Measurements from ENCODE around the gene PDK4. TPM values are rescaled to one million over a fixed set of nuclear protein-coding genes. Genes with fewer than 3 reads are reported as not detected.

Gene PDK4
- total and polyA plus RNA-seq, 3 experiments from 2014 or later: 0.74 to 1.2 TPM; not detected in 1

DNA sequence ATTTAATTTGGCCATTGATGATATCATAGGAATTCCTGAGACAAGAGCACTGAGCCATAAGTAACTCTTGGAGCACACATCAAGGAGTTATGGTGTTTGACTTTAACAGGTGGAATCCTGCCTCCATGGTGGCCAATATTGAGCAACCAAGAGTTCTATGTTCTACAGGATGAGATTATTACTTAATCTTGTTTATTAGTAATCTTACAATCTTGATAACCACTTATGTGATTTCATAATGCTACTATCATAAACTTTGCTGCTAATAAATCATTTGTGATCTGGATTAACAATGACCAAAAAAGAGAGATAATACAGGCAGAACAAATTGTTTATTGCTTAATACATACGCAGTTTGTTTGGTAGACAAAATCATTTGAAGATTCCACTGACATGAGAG, 27.5 kb upstream of the PDK4 start:
- Histone ChIP-seq H3K36me3 (ENCODE audit: insufficient read depth, low read length) (no peaks in the 10 kb centered on the region), H3K27ac (ENCODE audit: low read depth, low read length) (no peak overlapping the region), H3K9me3 (ENCODE audit: low read length) (no peaks in the 10 kb centered on the region), H3K27me3 (ENCODE audit: insufficient read depth, low read length, poor library complexity, severe bottlenecking) (no peaks in the 10 kb centered on the region), H3K4me1 (ENCODE audit: insufficient read depth, low read length) (no peaks in the 10 kb centered on the region), H3K4me3 (ENCODE audit: low read length) (no peak overlapping the region)
- Mint-ChIP-seq H3K36me3 (no peaks in the 10 kb centered on the region), H3K27ac (no peak overlapping the region), H3K4me3 (no peak overlapping the region), H3K27me3 (no peaks in the 10 kb centered on the region), H3K4me1 (no peaks in the 10 kb centered on the region), H3K9me3 (peaks cover 0 to 6% (median 0%) of the 10 kb centered on the region in 5 donors)
- POLR2A ChIA-PET: no interaction called here
- DNase-seq: no peak
- CTCF ChIA-PET: no interaction called here

DNA sequence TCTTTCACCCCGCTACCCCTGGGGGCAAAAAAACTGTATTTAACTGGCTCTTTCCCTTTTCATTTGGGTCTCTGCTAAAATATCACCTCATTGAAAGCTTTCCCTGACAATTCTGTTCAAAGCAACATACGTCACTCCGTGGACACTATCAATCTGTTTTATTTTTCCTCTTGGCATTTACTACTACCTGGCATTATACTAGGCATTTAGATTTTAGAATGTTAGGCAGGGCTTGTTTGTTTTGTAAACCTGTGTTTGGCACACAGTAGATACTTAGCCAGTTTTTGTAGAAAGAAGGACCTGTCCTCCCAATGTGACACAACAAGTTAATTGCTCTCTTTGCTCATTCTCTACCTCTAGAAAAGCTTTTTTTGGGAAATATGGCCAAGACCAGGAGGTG, 26.5 kb upstream of the PDK4 start:
- H3K36me3 ChIP-seq (ENCODE audit: insufficient read depth, low read length): no peaks in the 10 kb centered on the region
- Mint-ChIP-seq H3K27ac (no peak overlapping the region), H3K27me3 (no peaks in the 10 kb centered on the region), H3K9me3 (peaks cover 0 to 6% (median 0%) of the 10 kb centered on the region in 5 donors), H3K4me3 (no peak overlapping the region), H3K36me3 (no peaks in the 10 kb centered on the region), H3K4me1 (no peaks in the 10 kb centered on the region)
- no peak overlapping the region for H3K27ac ChIP-seq (ENCODE audit: low read depth, low read length)
- no peaks in the 10 kb centered on the region for H3K27me3 ChIP-seq (ENCODE audit: insufficient read depth, low read length, poor library complexity, severe bottlenecking)
- ChIA-PET POLR2A (no interaction called here), CTCF (no interaction called here)
- DNase-seq: no peak
- no peaks in the 10 kb centered on the region for H3K9me3 ChIP-seq (ENCODE audit: low read length)
- no peaks in the 10 kb centered on the region for H3K4me1 ChIP-seq (ENCODE audit: insufficient read depth, low read length)
- H3K4me3 ChIP-seq (ENCODE audit: low read length): no peak overlapping the region

DNA sequence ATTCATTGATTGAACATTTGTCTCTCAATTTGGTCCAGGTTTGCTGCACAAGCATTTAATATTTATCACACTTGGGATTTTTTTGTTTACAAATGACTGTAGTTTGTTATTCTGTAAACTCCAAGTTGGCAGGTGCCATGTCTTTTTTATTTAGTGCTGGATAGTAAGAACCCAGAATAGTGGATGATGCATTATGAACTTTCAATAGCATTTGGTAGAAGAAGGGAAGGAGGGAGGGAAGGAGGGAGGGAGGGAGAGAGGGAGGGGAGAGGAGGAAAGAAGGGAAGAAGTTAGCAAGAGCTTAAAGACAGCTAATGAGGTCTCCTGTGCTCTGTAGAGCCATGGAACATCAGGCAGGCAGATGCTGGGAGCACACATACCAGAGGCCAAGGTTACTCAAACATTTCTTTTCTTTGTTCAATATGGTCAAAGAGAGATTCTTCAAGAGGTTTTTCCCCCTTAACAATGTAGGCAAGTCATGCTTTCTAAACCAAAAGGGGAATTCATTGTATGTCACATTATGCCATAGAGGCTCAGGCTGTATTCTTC, 25.8 kb upstream of the PDK4 start:
- POLR2A ChIA-PET: no interaction called here
- H3K27me3 ChIP-seq (ENCODE audit: insufficient read depth, low read length, poor library complexity, severe bottlenecking): no peaks in the 10 kb centered on the region

DNA sequence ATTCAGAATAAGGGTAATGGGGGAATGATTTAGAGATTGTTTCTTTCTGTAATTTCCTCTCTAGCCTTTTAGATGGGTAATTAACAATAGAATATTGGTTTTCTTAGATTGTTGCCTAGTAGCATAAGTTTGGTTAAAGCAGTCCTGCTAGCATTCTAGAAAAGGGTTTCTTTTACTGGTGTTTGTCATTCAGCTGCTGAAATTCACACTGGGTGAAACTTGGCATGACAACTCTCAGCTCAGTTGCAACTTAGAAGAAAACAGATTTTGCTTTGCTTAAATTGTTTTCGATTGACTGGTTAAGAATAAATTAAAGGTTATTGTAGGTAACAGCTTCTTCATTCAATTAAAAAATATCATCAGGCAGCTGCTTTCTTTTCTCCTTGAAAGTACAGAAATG, 25.1 kb upstream of the PDK4 start:
- Mint-ChIP-seq H3K36me3 (no peaks in the 10 kb centered on the region), H3K27ac (no peak overlapping the region), H3K27me3 (no peaks in the 10 kb centered on the region), H3K4me1 (no peaks in the 10 kb centered on the region), H3K9me3 (peaks cover 0 to 3% (median 0%) of the 10 kb centered on the region in 5 donors), H3K4me3 (no peak overlapping the region)
- CTCF ChIA-PET: no interaction called here
- Histone ChIP-seq H3K36me3 (ENCODE audit: insufficient read depth, low read length) (no peaks in the 10 kb centered on the region), H3K4me3 (ENCODE audit: low read length) (no peak overlapping the region), H3K27ac (ENCODE audit: low read depth, low read length) (no peak overlapping the region), H3K9me3 (ENCODE audit: low read length) (no peaks in the 10 kb centered on the region), H3K4me1 (ENCODE audit: insufficient read depth, low read length) (no peaks in the 10 kb centered on the region), H3K27me3 (ENCODE audit: insufficient read depth, low read length, poor library complexity, severe bottlenecking) (no peaks in the 10 kb centered on the region)
- POLR2A ChIA-PET: no interaction called here
- no peak for DNase-seq

More for the DNA sequence above, 25.8 kb upstream of the PDK4 start:
- H3K4me3 Mint-ChIP-seq: no peak overlapping the region
- H3K4me1 Mint-ChIP-seq: no peaks in the 10 kb centered on the region
- H3K27ac ChIP-seq (ENCODE audit: low read depth, low read length): no peak overlapping the region
- H3K9me3 Mint-ChIP-seq: peaks cover 0 to 6% (median 0%) of the 10 kb centered on the region in 5 donors
- H3K36me3 ChIP-seq (ENCODE audit: insufficient read depth, low read length): no peaks in the 10 kb centered on the region
- H3K4me1 ChIP-seq (ENCODE audit: insufficient read depth, low read length): no peaks in the 10 kb centered on the region
- H3K9me3 ChIP-seq (ENCODE audit: low read length): no peaks in the 10 kb centered on the region
- H3K4me3 ChIP-seq (ENCODE audit: low read length): no peak overlapping the region
- CTCF ChIA-PET: no interaction called here
- no peaks in the 10 kb centered on the region for H3K36me3 Mint-ChIP-seq
- no peak overlapping the region for H3K27ac Mint-ChIP-seq
- no peaks in the 10 kb centered on the region for H3K27me3 Mint-ChIP-seq
- no peak for DNase-seq

DNA sequence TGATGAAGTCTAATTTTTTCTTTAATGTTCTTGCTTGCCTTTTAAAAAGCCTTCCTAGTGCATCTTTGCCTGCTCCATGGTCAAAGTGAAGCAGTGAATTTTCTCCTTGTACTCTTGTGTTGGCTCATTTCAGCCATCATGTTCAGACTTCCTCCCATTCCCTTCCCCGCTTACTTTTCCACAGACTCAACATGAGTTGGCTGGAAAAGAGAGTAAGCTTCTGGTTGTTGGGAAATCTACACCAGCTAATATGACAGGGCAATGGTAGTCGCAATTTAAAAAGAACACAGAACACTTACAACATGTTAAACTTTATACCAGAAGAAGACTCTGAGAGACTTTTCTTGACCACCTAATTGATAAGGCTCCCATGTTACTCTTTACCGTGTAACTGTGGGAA, 24.3 kb upstream of the PDK4 start:
- no peak overlapping the region for H3K27ac Mint-ChIP-seq
- POLR2A ChIA-PET: no interaction called here
- Histone ChIP-seq H3K9me3 (ENCODE audit: low read length) (no peaks in the 10 kb centered on the region), H3K4me1 (ENCODE audit: insufficient read depth, low read length) (no peaks in the 10 kb centered on the region), H3K27ac (ENCODE audit: low read depth, low read length) (no peak overlapping the region), H3K4me3 (ENCODE audit: low read length) (no peak overlapping the region), H3K27me3 (ENCODE audit: insufficient read depth, low read length, poor library complexity, severe bottlenecking) (no peaks in the 10 kb centered on the region), H3K36me3 (ENCODE audit: insufficient read depth, low read length) (no peaks in the 10 kb centered on the region)
- H3K27me3 Mint-ChIP-seq: no peaks in the 10 kb centered on the region
- H3K36me3 Mint-ChIP-seq: no peaks in the 10 kb centered on the region
- no peak overlapping the region for H3K4me3 Mint-ChIP-seq
- H3K4me1 Mint-ChIP-seq: no peaks in the 10 kb centered on the region
- peaks cover 0 to 5% (median 3%) of the 10 kb centered on the region in 5 donors for H3K9me3 Mint-ChIP-seq
- DNase-seq: no peak
- CTCF ChIA-PET: no interaction called here

DNA sequence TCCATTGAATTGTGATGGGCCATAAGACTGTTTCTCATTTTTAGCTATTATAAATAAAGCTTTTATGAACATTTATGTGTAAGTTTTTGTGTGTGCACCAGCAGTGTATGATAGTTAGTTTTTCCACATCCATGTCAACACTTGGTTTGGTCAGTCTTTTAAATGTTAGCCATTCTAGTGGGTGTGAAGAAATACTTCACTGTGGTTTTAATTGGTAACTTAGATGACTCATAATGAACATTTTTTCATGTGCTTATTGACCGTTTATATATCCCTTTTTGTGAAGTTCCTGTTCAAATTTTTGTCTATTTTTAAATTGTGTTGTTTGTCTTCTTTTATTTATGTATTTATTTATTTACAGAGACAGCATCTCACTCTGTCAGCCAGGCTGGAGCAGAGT, 23.6 kb upstream of the PDK4 start:
- Mint-ChIP-seq H3K4me3 (no peak overlapping the region), H3K36me3 (no peaks in the 10 kb centered on the region), H3K27me3 (no peaks in the 10 kb centered on the region), H3K27ac (no peak overlapping the region), H3K9me3 (peaks cover 0 to 9% (median 6%) of the 10 kb centered on the region in 5 donors), H3K4me1 (no peaks in the 10 kb centered on the region)
- ChIA-PET POLR2A (no interaction called here), CTCF (no interaction called here)
- H3K36me3 ChIP-seq (ENCODE audit: insufficient read depth, low read length): no peaks in the 10 kb centered on the region
- no peaks in the 10 kb centered on the region for H3K4me1 ChIP-seq (ENCODE audit: insufficient read depth, low read length)
- no peaks in the 10 kb centered on the region for H3K9me3 ChIP-seq (ENCODE audit: low read length)
- H3K27me3 ChIP-seq (ENCODE audit: insufficient read depth, low read length, poor library complexity, severe bottlenecking): no peaks in the 10 kb centered on the region
- H3K4me3 ChIP-seq (ENCODE audit: low read length): no peak overlapping the region
- DNase-seq: no peak
- H3K27ac ChIP-seq (ENCODE audit: low read depth, low read length): no peak overlapping the region

DNA sequence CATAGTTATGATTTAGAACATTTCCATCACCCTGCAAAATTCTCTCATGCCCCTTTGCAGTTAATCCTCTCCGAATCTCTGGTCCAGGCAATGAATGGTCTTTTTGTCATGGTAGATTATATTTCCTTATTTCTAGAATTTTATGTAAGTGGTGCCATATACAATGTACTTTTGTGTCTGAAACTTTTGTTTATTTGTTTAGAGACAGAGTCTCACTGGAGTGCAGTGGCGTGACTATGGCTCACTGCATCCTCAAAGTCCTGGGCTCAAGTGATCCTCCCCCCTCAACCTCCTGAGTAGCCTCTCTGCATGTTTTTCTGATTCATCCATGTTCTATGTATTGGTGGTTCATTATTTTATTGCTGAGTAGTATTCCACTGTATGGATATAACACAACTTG, 23.2 kb upstream of the PDK4 start:
- Mint-ChIP-seq H3K4me3 (no peak overlapping the region), H3K36me3 (no peaks in the 10 kb centered on the region), H3K9me3 (peaks cover 0 to 9% (median 6%) of the 10 kb centered on the region in 5 donors), H3K4me1 (no peaks in the 10 kb centered on the region), H3K27me3 (no peaks in the 10 kb centered on the region), H3K27ac (no peak overlapping the region)
- no peaks in the 10 kb centered on the region for H3K9me3 ChIP-seq (ENCODE audit: low read length)
- CTCF ChIA-PET: no interaction called here
- no peak overlapping the region for H3K4me3 ChIP-seq (ENCODE audit: low read length)
- H3K4me1 ChIP-seq (ENCODE audit: insufficient read depth, low read length): no peaks in the 10 kb centered on the region
- POLR2A ChIA-PET: no interaction called here
- no peaks in the 10 kb centered on the region for H3K27me3 ChIP-seq (ENCODE audit: insufficient read depth, low read length, poor library complexity, severe bottlenecking)
- no peaks in the 10 kb centered on the region for H3K36me3 ChIP-seq (ENCODE audit: insufficient read depth, low read length)
- no peak overlapping the region for H3K27ac ChIP-seq (ENCODE audit: low read depth, low read length)
- DNase-seq: no peak

DNA sequence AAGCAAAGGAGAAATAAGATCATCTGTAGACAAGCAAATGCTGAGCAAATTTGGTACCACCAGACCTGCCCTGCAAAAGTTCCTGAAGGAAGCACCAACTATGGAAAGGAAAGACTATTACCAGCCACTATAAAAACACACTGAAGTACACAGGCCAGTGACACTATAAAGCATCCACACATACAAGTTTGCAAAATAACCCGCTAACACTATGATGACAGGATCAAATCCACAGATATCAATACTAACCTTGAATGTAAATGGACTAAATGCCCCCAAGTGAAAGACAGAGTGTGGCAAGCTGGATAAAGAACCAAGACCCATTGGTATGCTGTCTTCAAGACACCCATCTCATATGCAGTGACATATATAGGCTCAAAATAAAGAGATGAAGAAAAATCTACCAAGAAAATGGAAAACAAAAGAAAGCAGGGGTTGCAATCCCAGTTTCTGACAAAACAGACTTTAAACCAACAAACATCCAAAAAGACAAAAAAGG, 18.2 kb upstream of the PDK4 start:
- Histone ChIP-seq H3K9me3 (ENCODE audit: low read length) (no peaks in the 10 kb centered on the region), H3K27ac (ENCODE audit: low read depth, low read length) (no peak overlapping the region), H3K4me3 (ENCODE audit: low read length) (no peak overlapping the region), H3K4me1 (ENCODE audit: insufficient read depth, low read length) (no peaks in the 10 kb centered on the region), H3K27me3 (ENCODE audit: insufficient read depth, low read length, poor library complexity, severe bottlenecking) (no peaks in the 10 kb centered on the region), H3K36me3 (ENCODE audit: insufficient read depth, low read length) (no peaks in the 10 kb centered on the region)
- peaks cover 0 to 21% (median 8%) of the 10 kb centered on the region in 5 donors for H3K9me3 Mint-ChIP-seq
- peaks cover 3 to 9% of the 10 kb centered on the region in 2 donors for H3K27me3 Mint-ChIP-seq
- H3K4me1 Mint-ChIP-seq: no peaks in the 10 kb centered on the region
- H3K4me3 Mint-ChIP-seq: no peak overlapping the region
- H3K36me3 Mint-ChIP-seq: no peaks in the 10 kb centered on the region
- H3K27ac Mint-ChIP-seq: no peak overlapping the region
- ChIA-PET CTCF (no interaction called here), POLR2A (no interaction called here)
- DNase-seq: no peak

DNA sequence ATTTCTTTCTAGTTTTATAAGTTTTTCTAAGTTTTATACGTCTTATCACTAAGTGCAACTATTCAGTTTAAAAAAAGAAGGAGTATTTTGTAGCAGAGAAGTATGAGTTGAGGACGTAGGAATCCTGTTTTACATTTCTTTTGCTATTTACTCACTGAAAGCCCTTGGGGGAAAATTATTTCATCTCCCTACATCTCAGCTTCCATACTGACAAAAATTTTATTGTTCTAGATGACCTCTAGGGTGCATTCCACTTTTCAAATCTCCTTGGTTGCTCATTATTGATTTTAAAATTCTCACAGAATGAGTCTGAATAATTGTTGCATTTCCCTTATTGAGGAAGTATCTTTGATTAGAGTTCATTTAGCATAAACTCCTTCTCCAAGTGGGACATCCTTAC, 14.9 kb upstream of the PDK4 start:
- Mint-ChIP-seq H3K4me1 (no peaks in the 10 kb centered on the region), H3K27ac (no peak overlapping the region), H3K36me3 (no peaks in the 10 kb centered on the region), H3K4me3 (no peak overlapping the region), H3K27me3 (peaks cover 3 to 13% of the 10 kb centered on the region in 2 donors), H3K9me3 (peaks cover 2 to 21% (median 8%) of the 10 kb centered on the region in 5 donors)
- Histone ChIP-seq H3K36me3 (ENCODE audit: insufficient read depth, low read length) (no peaks in the 10 kb centered on the region), H3K4me1 (ENCODE audit: insufficient read depth, low read length) (no peaks in the 10 kb centered on the region), H3K27me3 (ENCODE audit: insufficient read depth, low read length, poor library complexity, severe bottlenecking) (no peaks in the 10 kb centered on the region), H3K27ac (ENCODE audit: low read depth, low read length) (no peak overlapping the region), H3K9me3 (ENCODE audit: low read length) (no peaks in the 10 kb centered on the region), H3K4me3 (ENCODE audit: low read length) (no peak overlapping the region)
- CTCF ChIA-PET: no interaction called here
- DNase-seq: no peak
- POLR2A ChIA-PET: no interaction called here

Measured in CD8-positive, alpha-beta memory T cell (primary cell).